HepG2 (cell line): ENCODE measurements around the gene EGLN1. TPM values are rescaled to one million over a fixed set of nuclear protein-coding genes. Genes with fewer than 3 reads are reported as not detected.
A peak's percentile ranks its signal among the peaks of the same experiment; 100 is the strongest.

Experiments
- CTCF ChIP-seq: sonication (generic); formaldehyde crosslinking; IDR thresholded peaks from 2 replicates; pipeline ENCODE4 v1.5.0; 2020; ENCODE audit warnings: mild to moderate bottlenecking, missing genetic modification reagents, moderate library complexity
- DMTF1 ChIP-seq: sonication (generic); formaldehyde crosslinking; IDR thresholded peaks from 2 replicates; pipeline ENCODE4 v1.4.0; 2020; ENCODE audit warnings: mild to moderate bottlenecking, missing genetic modification reagents
- ELK4 ChIP-seq: sonication (generic); formaldehyde crosslinking; IDR thresholded peaks from 2 replicates; pipeline ENCODE4 v1.9.0; 2021; ENCODE audit warnings: missing genetic modification reagents, borderline replicate concordance
- EP300 ChIP-seq, 3 experiments: sonication (generic) in 1 of 3; formaldehyde crosslinking in 1 of 3; IDR thresholded peaks; 2 replicates each; pipeline versions ENCODE4 v1.5.1 to v1.6.1; 2011 to 2020; ENCODE audit warnings: low read depth in 2 of 3, low read length in 2 of 3, borderline replicate concordance in 1 of 3, improper control_type of control experiment in 1 of 3, mild to moderate bottlenecking in 1 of 3, missing genetic modification reagents in 1 of 3, moderate library complexity in 1 of 3
- ETS1 ChIP-seq: sonication (generic); formaldehyde crosslinking; IDR thresholded peaks from 2 replicates; pipeline ENCODE4 v1.4.0; 2020; ENCODE audit warnings: missing genetic modification reagents
- FIP1L1 ChIP-seq: fragments of 200-400 bp; formaldehyde crosslinking; IDR thresholded peaks from 2 replicates; pipeline ENCODE4 v1.6.1; 2018; ENCODE audit warnings: low read depth, mild to moderate bottlenecking, low read length, moderate library complexity, borderline replicate concordance; ENCODE audit not compliant: insufficient read depth
- FOXP1 ChIP-seq, 2 experiments: fragments of 450-650 bp in 1 of 2; IDR thresholded peaks; 2 replicates each; pipeline ENCODE4 v1.6.1; 2017 to 2018; ENCODE audit warnings: antibody characterized with exemption in 1 of 2
- GABPA ChIP-seq, 2 experiments: IDR thresholded peaks; 2 replicates each; pipeline ENCODE4 v1.6.1; 2011 to 2016; ENCODE audit warnings: low read depth in 2 of 2, low read length in 1 of 2, missing biosample characterization in 1 of 2, missing genetic modification characterization in 1 of 2
- HNRNPL ChIP-seq: fragments of 200-400 bp; formaldehyde crosslinking; IDR thresholded peaks from 2 replicates; pipeline ENCODE4 v1.6.1; 2017; ENCODE audit warnings: mild to moderate bottlenecking, low read depth, low read length
- NCOA1 ChIP-seq: sonication (generic); formaldehyde crosslinking; IDR thresholded peaks from 2 replicates; pipeline ENCODE4 v1.9.0; 2021; ENCODE audit warnings: missing genetic modification reagents
- PHF21A ChIP-seq: sonication (generic); formaldehyde crosslinking; IDR thresholded peaks from 2 replicates; pipeline ENCODE4 v1.5.0; 2020; ENCODE audit warnings: mild to moderate bottlenecking, missing genetic modification reagents
- PTBP1 ChIP-seq: fragments of 200-400 bp; formaldehyde crosslinking; IDR thresholded peaks from 2 replicates; pipeline ENCODE4 v1.6.1; 2018; ENCODE audit warnings: low read length, low read depth; ENCODE audit not compliant: poor library complexity, severe bottlenecking
- RBM22 ChIP-seq: fragments of 200-400 bp; formaldehyde crosslinking; optimal IDR thresholded peaks from 2 replicates; pipeline ENCODE3; 2017; ENCODE audit warnings: mild to moderate bottlenecking, low read length, moderate library complexity
- TAF15 ChIP-seq: fragments of 200-400 bp; formaldehyde crosslinking; IDR thresholded peaks from one replicate; pipeline ENCODE4 v1.6.1; 2018; ENCODE audit warnings: mild to moderate bottlenecking, low read depth, low read length; ENCODE audit not compliant: poor library complexity, severe bottlenecking
- TARDBP ChIP-seq: sonication (generic); formaldehyde crosslinking; IDR thresholded peaks from 2 replicates; pipeline ENCODE4 v1.8.0; 2022; ENCODE audit warnings: mild to moderate bottlenecking, missing genetic modification reagents
- TCF7 ChIP-seq: sonication (generic); IDR thresholded peaks from 2 replicates; pipeline ENCODE4 v1.6.1; 2016; ENCODE audit warnings: antibody characterized with exemption, low read depth
- ZNF441 ChIP-seq: sonication (generic); formaldehyde crosslinking; IDR thresholded peaks from 2 replicates; pipeline ENCODE4 v1.7.0; 2021; ENCODE audit warnings: missing genetic modification reagents, borderline replicate concordance
- ZNF740 ChIP-seq: sonication (generic); formaldehyde crosslinking; IDR thresholded peaks from 2 replicates; pipeline ENCODE4 v1.4.0; 2020; ENCODE audit warnings: missing genetic modification reagents
- ZNF776 ChIP-seq: sonication (generic); formaldehyde crosslinking; IDR thresholded peaks from 2 replicates; pipeline ENCODE4 v1.4.0; 2020; ENCODE audit warnings: mild to moderate bottlenecking, missing genetic modification reagents
- ZNF83 ChIP-seq: sonication (generic); formaldehyde crosslinking; IDR thresholded peaks from 2 replicates; pipeline ENCODE4 v1.4.0; 2020; ENCODE audit warnings: missing genetic modification reagents, mild to moderate bottlenecking, borderline replicate concordance
- polyA plus RNA-seq, 8 experiments: library from polyadenylated mRNA; depleted of rRNA in 3 of 8; stranded (reverse) in 7 of 8; unstranded in 1 of 8; fragments of >200 nt; fragmentation: Illumina TruSeq in 4 of 8; extraction: Trizol in 4 of 8; gene quantifications; 2 replicates each; pipeline versions ENCODE4 v1.2.1 to v1.2.3, GENCODE V29; 2011 to 2016; ENCODE audit warnings: low read depth in 4 of 8, missing spikeins in 1 of 8, mixed read lengths in 1 of 8; ENCODE audit not compliant: insufficient read depth in 1 of 8
- total RNA-seq, 5 experiments: library from RNA; depleted of rRNA; stranded (reverse); fragments of >200 nt; fragmentation: Illumina TruSeq; extraction: Trizol; gene quantifications; 2 replicates each; pipeline ENCODE4 v1.2.3, GENCODE V29; 2016; ENCODE audit warnings: low read depth in 1 of 5

The EGLN1 gene
- total and polyA plus RNA-seq, 2 of the 13 experiments (the other 11 are each of a cell fraction or from before 2014, with no cell fraction given): 34.4 to 44.1 TPM

- TF ChIP-seq TAF15 (no peak), FIP1L1 (no peak), ZNF83 (CRISPR knock-in tag) (no peak; the same call in 1 of the 2 replicates), ELK4 (CRISPR knock-in tag) (no peak), PTBP1 (no peak), ZNF740 (CRISPR knock-in tag) (0 out of 2 replicates have a peak, but pooled peaks have one; percentile 61), TARDBP (CRISPR knock-in tag) (peak; percentile 56), PHF21A (CRISPR knock-in tag) (peak; percentile 46), TCF7 (no peak), ETS1 (CRISPR knock-in tag) (no peak), NCOA1 (CRISPR knock-in tag) (peak; percentile 49; the same call in 1 of the 2 replicates), ZNF776 (CRISPR knock-in tag) (peak; percentile 72; the same call in 1 of the 2 replicates), EP300 (IDR thresholded peaks at IDR 0.05; ENCODE audit: low read depth in 2 of 2, low read length in 2 of 2) (peak in 1 of 2 experiments; percentile 36; a peak in 1 of 4 replicates), EP300 (CRISPR knock-in tag; IDR thresholded peaks at IDR 0.05; ENCODE audit: borderline replicate concordance) (peak; percentile 68; the same call in 1 of the 2 replicates), HNRNPL (no peak), RBM22 (no peak), DMTF1 (no peak), CTCF (CRISPR knock-in tag) (peak; percentile 69), FOXP1 (IDR thresholded peaks at IDR 0.05) (no peak), FOXP1 (CRISPR knock-in tag; IDR thresholded peaks at IDR 0.05) (no peak), ZNF441 (no peak), GABPA (IDR thresholded peaks at IDR 0.05; ENCODE audit: low read depth, low read length) (no peak), GABPA (CRISPR knock-in tag; IDR thresholded peaks at IDR 0.05; ENCODE audit: low read depth) (peak; percentile 59)
These were observed at the start of gene EGLN1 (continued) for GRCh38 chr1:231421971-231422797.
